ENCODE results near the gene DLG5. TPM values are rescaled to one million over a fixed set of nuclear protein-coding genes. Genes with fewer than 3 reads are reported as not detected.
A peak's percentile ranks its signal among the peaks of the same experiment; 100 is the strongest.

The DLG5 gene
- total and polyA plus RNA-seq, 9 of the 15 experiments (the other 6 are each of a cell fraction or from before 2014, with no cell fraction given) = 1.4 to 26.8 (median 11.2) TPM

GRCh38 chr10:77911535-77912123 is 14.9 kb downstream of the DLG5 start (continued):
- TF ChIP-seq NCOR1 (IDR thresholded peaks at IDR 0.05) (peak; percentile 42; the same call in 1 of the 2 replicates), CEBPG (CRISPR knock-in tag; IDR thresholded peaks at IDR 0.05) (peak; percentile 95), CEBPG (tag; conservative IDR thresholded peaks at IDR 0.05 in 1 of 2, IDR thresholded peaks at IDR 0.05 in 1 of 2) (peak; percentile 96 to 97), CCNT2 (IDR thresholded peaks at IDR 0.05; ENCODE audit: borderline replicate concordance, extremely low read depth, insufficient read length, low read depth, low read length) (no peak), ZNF212 (CRISPR knock-in tag; IDR thresholded peaks at IDR 0.05) (peak; percentile 80; the same call in 1 of the 2 replicates), ZNF639 (CRISPR knock-in tag; conservative IDR thresholded peaks at IDR 0.05 in 1 of 2, IDR thresholded peaks at IDR 0.05 in 1 of 2) (0 out of 4 replicates have a peak, but pooled peaks of 1 of the 2 experiments have one; percentile 67), ZNF41 (CRISPR knock-in tag; conservative IDR thresholded peaks at IDR 0.05) (peak; percentile 71; the same call in 1 of the 2 replicates), PPARD (CRISPR knock-in tag; IDR thresholded peaks at IDR 0.05) (no peak), LEF1 (IDR thresholded peaks at IDR 0.05) (peak; percentile 60; the same call in 1 of the 2 replicates), ZC3H4 (CRISPR knock-in tag; IDR thresholded peaks at IDR 0.05; ENCODE audit: borderline replicate concordance) (no peak), NRF1 (conservative IDR thresholded peaks at IDR 0.05 in 1 of 2, IDR thresholded peaks at IDR 0.05 in 1 of 2) (peak in 1 of 2 experiments; percentile 19; a peak in 1 of 4 replicates), PCBP1 (IDR thresholded peaks at IDR 0.05; ENCODE audit: low read depth, low read length, poor library complexity, severe bottlenecking) (no peak), MNT (conservative IDR thresholded peaks at IDR 0.05) (peak; percentile 27 to 60; a peak in 2 of 4 replicates), CBX3 (IDR thresholded peaks at IDR 0.05; ENCODE audit: borderline replicate concordance in 1 of 2, low read length in 2 of 2) (no peak), PTBP1 (IDR thresholded peaks at IDR 0.05; ENCODE audit: low read depth, low read length) (no peak), ETS1 (conservative IDR thresholded peaks at IDR 0.05; ENCODE audit: control insufficient read depth, low read depth, low read length) (no peak), RB1 (IDR thresholded peaks at IDR 0.05; ENCODE audit: low read depth) (no peak), ZNF707 (CRISPR knock-in tag; conservative IDR thresholded peaks at IDR 0.05) (0 out of 2 replicates have a peak, but pooled peaks have one; percentile 33), POLR3G (IDR thresholded peaks at IDR 0.05; ENCODE audit: extremely low read depth, insufficient read length, insufficient replicate concordance) (no peak), THRA (IDR thresholded peaks at IDR 0.05) (no peak), EP300 (IDR thresholded peaks at IDR 0.05; ENCODE audit: low read length) (peak; percentile 94), FOXJ2 (tag; IDR thresholded peaks at IDR 0.05) (peak; percentile 97)
